MCF 10A (cell line): ENCODE results near the gene SCUBE1. TPM values are rescaled to one million over a fixed set of nuclear protein-coding genes. Genes with fewer than 3 reads are reported as not detected.

Experiments used
- BruUV-seq: library from RNA; stranded (reverse); fragments of 400-500 nt; replicated peaks from 2 replicates; lab custom pipeline; 2021; lab: Mats Ljungman, UMichigan
- CTCF ChIA-PET: fragments of 300-600 bp; sonication (Branson Sonifier 250); formaldehyde crosslinking; extraction: SDS; loops from one replicate; lab custom pipeline; 2021; ENCODE audit warnings: antibody characterized with exemption, inconsistent platforms; lab: Yijun Ruan, JAX
- POLR2A ChIA-PET: fragments of 300-600, 350-650 bp; sonication (Branson Sonifier 250); formaldehyde crosslinking; extraction: SDS; loops from one replicate; lab custom pipeline; 2020; ENCODE audit warnings: antibody characterized with exemption, inconsistent platforms; lab: Yijun Ruan, JAX
- DNase-seq: peaks from one replicate; pipeline ENCODE4 v3.0.0-alpha.2; 2018; ENCODE audit not compliant: unreplicated experiment
- H3K27ac Mint-ChIP-seq: one replicate; pipeline ENCODE4 v1.8.0; 2022; ENCODE audit warnings: mild to moderate bottlenecking, low read depth, mixed read lengths; ENCODE audit not compliant: unreplicated experiment
- H3K27me3 Mint-ChIP-seq: one replicate; pipeline ENCODE4 v1.8.0; 2022; ENCODE audit warnings: mixed read lengths; ENCODE audit not compliant: insufficient read depth, unreplicated experiment
- H3K36me3 Mint-ChIP-seq: one replicate; pipeline ENCODE4 v1.8.0; 2022; ENCODE audit warnings: mild to moderate bottlenecking, moderate library complexity, mixed read lengths; ENCODE audit not compliant: insufficient read depth, unreplicated experiment
- H3K4me1 Mint-ChIP-seq: one replicate; pipeline ENCODE4 v1.8.0; 2022; ENCODE audit warnings: mixed read lengths; ENCODE audit not compliant: insufficient read depth, unreplicated experiment
- H3K4me3 Mint-ChIP-seq: one replicate; pipeline ENCODE4 v1.8.0; 2022; ENCODE audit warnings: mild to moderate bottlenecking, moderate library complexity, mixed read lengths; ENCODE audit not compliant: unreplicated experiment
- H3K9me3 Mint-ChIP-seq: one replicate; pipeline ENCODE4 v1.8.0; 2022; ENCODE audit warnings: mixed read lengths; ENCODE audit not compliant: unreplicated experiment
- intact Hi-C: fragments of 100-400 bp; cut with micrococcal nuclease; formaldehyde crosslinking; loops from 2 replicates; pipeline ENCODE4 v1.14.1; 2022
- total RNA-seq: library from RNA; stranded (reverse); gene quantifications from 2 replicates; pipeline ENCODE4 v1.2.3, GENCODE V29; 2022
- TF ChIP-seq, protein P1 (sequence below): fragments of 200-600 bp; IDR thresholded peaks from one replicate; pipeline ENCODE4 v1.8.0; 2022; ENCODE audit warnings: antibody characterized with exemption, mild to moderate bottlenecking; ENCODE audit not compliant: unreplicated experiment

SCUBE1 gene
- total RNA-seq, 1 experiment from 2014 or later, result not detected

DNA sequence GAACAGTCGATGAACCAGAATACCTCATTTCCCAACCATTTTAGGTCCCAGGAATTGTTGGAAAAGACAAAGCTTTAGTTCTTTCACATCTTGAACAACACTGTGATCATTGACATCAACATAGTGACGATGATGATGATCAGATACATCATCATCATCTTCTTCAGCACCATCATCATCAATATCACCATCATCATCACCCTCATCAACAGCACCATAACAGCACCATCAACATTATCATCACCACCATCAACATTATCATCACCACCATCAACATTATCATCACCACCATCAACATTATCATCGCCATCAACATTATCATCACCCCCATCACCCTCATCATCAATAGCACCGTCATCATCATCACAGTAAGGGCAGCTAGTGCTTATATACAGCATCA, 8.8 kb downstream of the SCUBE1 start:
- Mint-ChIP-seq H3K36me3 (no peaks in the 10 kb centered on the region), H3K27ac (no peak overlapping the region), H3K4me3 (no peak overlapping the region), H3K9me3 (no peaks in the 10 kb centered on the region), H3K27me3 (no peaks in the 10 kb centered on the region), H3K4me1 (no peaks in the 10 kb centered on the region)
- BruUV-seq, result no TSS peak
- CTCF ChIA-PET, result interaction anchor here (0.6 kb wide), 1 partner anchor 30 kb away, joined by 3 read pairs; no protein-coding TSS in a partner anchor
- no peak for DNase-seq
- POLR2A ChIA-PET, result no interaction called here
- TF ChIP-seq, protein P1, sequence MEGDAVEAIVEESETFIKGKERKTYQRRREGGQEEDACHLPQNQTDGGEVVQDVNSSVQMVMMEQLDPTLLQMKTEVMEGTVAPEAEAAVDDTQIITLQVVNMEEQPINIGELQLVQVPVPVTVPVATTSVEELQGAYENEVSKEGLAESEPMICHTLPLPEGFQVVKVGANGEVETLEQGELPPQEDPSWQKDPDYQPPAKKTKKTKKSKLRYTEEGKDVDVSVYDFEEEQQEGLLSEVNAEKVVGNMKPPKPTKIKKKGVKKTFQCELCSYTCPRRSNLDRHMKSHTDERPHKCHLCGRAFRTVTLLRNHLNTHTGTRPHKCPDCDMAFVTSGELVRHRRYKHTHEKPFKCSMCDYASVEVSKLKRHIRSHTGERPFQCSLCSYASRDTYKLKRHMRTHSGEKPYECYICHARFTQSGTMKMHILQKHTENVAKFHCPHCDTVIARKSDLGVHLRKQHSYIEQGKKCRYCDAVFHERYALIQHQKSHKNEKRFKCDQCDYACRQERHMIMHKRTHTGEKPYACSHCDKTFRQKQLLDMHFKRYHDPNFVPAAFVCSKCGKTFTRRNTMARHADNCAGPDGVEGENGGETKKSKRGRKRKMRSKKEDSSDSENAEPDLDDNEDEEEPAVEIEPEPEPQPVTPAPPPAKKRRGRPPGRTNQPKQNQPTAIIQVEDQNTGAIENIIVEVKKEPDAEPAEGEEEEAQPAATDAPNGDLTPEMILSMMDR, result no peak
- intact Hi-C loops, result no loop called here

DNA sequence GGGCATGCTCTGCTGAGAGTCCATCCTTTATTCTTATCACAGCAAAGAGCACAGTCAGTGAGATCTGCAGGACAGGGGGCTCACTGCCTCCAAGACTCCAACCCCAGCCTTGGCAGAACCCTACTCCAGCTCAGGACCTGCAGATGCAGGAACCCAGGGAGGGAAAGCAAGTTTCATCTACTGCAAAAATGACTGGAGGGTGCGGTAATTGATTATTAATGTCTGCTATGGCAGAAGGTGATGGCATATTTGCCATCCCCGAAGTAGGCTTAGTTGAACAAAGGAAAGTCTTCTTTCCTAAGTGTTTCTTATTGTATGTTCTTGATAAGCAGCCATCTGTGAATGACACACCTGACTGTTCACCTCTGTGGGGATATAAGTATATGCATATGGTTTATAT, 9.2 kb downstream of the SCUBE1 start:
- Mint-ChIP-seq H3K36me3 (no peaks in the 10 kb centered on the region), H3K27me3 (no peaks in the 10 kb centered on the region), H3K27ac (no peak overlapping the region), H3K9me3 (no peaks in the 10 kb centered on the region), H3K4me1 (no peaks in the 10 kb centered on the region), H3K4me3 (no peak overlapping the region)
- BruUV-seq, result no TSS peak
- intact Hi-C loops, result no loop called here
- ChIA-PET POLR2A (no interaction called here), CTCF (interaction anchor here (0.6 kb wide), 1 partner anchor 31 kb away, joined by 3 read pairs; no protein-coding TSS in a partner anchor)
- TF ChIP-seq, protein P1, result no peak
- DNase-seq, result no peak

DNA sequence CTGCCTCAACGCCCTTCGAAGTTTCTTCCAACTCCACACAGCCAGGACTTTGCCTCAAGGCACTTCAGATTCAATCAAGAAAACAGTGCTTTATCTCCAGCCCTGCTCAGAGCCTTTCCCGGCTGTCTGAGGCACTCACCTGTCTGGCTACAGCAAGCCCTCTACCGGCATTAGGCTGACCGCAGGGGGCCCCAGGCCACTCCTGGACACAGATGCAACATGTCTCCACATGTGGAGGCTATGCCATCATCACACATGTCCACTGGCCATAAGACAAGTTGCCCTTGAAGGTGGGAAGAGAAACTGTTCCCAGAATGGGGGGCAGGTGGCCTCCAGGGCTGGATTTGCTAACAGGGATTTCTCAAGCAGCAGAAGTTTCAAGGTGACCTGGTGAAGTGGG, 10.0 kb downstream of the SCUBE1 start:
- POLR2A ChIA-PET, result no interaction called here
- CTCF ChIA-PET, result interaction anchor here (0.6 kb wide), 1 partner anchor 16 kb away, joined by 4 read pairs; no protein-coding TSS in a partner anchor
- Mint-ChIP-seq H3K9me3 (no peaks in the 10 kb centered on the region), H3K4me1 (no peaks in the 10 kb centered on the region), H3K27ac (no peak overlapping the region), H3K4me3 (no peak overlapping the region), H3K36me3 (no peaks in the 10 kb centered on the region), H3K27me3 (no peaks in the 10 kb centered on the region)
- no TSS peak for BruUV-seq
- TF ChIP-seq, protein P1, result no peak
- no peak for DNase-seq
- intact Hi-C loops, result no loop called here

- TF ChIP-seq, protein P1, result no peak
- H3K4me3 Mint-ChIP-seq, result no peak overlapping the region
- no peaks in the 10 kb centered on the region for H3K4me1 Mint-ChIP-seq
- no peak for DNase-seq
- no TSS peak for BruUV-seq
- H3K27ac Mint-ChIP-seq, result no peak overlapping the region
- H3K9me3 Mint-ChIP-seq, result no peaks in the 10 kb centered on the region
- no peaks in the 10 kb centered on the region for H3K36me3 Mint-ChIP-seq
- intact Hi-C loops, result no loop called here
- POLR2A ChIA-PET, result no interaction called here
- no peaks in the 10 kb centered on the region for H3K27me3 Mint-ChIP-seq
- CTCF ChIA-PET, result no interaction called here
Measured at GRCh38 chr22:43331698-43332097, 11.5 kb downstream of the SCUBE1 start.
